H9 (cell line): Measurements from ENCODE around the gene DTNBP1. TPM values are rescaled to one million over a fixed set of nuclear protein-coding genes. Genes with fewer than 3 reads are reported as not detected.

ENCODE experiments used
- DNase-seq: peaks from one replicate; pipeline ENCODE4 v3.0.0-alpha.2; 2017
- H2AFZ ChIP-seq: one replicate; pipeline ENCODE4 v1.6.1; 2013; ENCODE audit warnings: mild to moderate bottlenecking, low read length, control low read depth, moderate library complexity
- H2AK5ac ChIP-seq: 2 replicates; pipeline ENCODE4 v1.6.1; 2013; ENCODE audit warnings: low read length, control low read depth, mixed read lengths; ENCODE audit not compliant: insufficient read length
- H2BK120ac ChIP-seq: one replicate; pipeline ENCODE4 v1.6.1; 2013; ENCODE audit warnings: low read depth, mild to moderate bottlenecking, low read length, control low read depth, inconsistent platforms; ENCODE audit not compliant: poor library complexity, severe bottlenecking
- H2BK12ac ChIP-seq: 2 replicates; pipeline ENCODE4 v1.6.1; 2013; ENCODE audit warnings: low read length, control low read depth, mixed read lengths, low read depth; ENCODE audit not compliant: insufficient read length
- H2BK15ac ChIP-seq: 2 replicates; pipeline ENCODE4 v1.6.1; 2013; ENCODE audit warnings: low read depth, low read length, control low read depth
- H2BK20ac ChIP-seq: one replicate; pipeline ENCODE4 v1.6.1; 2013; ENCODE audit warnings: low read depth, mild to moderate bottlenecking, low read length, control low read depth, inconsistent platforms; ENCODE audit not compliant: poor library complexity, severe bottlenecking
- H2BK5ac ChIP-seq: 2 replicates; pipeline ENCODE4 v1.6.1; 2013; ENCODE audit warnings: low read length, control low read depth, mixed read lengths; ENCODE audit not compliant: insufficient read length
- H3K14ac ChIP-seq: 2 replicates; pipeline ENCODE4 v1.6.1; 2013; ENCODE audit warnings: low read length, control low read depth; ENCODE audit not compliant: insufficient read depth
- H3K18ac ChIP-seq: 2 replicates; pipeline ENCODE4 v1.6.1; 2013; ENCODE audit warnings: low read depth, mild to moderate bottlenecking, mixed read lengths, low read length, control low read depth; ENCODE audit not compliant: insufficient read length
- H3K23ac ChIP-seq: 2 replicates; pipeline ENCODE4 v1.6.1; 2013; ENCODE audit warnings: low read length, control low read depth, mixed read lengths, low read depth; ENCODE audit not compliant: insufficient read length
- H3K23me2 ChIP-seq: 2 replicates; pipeline ENCODE4 v1.6.1; 2013; ENCODE audit warnings: low read depth, mild to moderate bottlenecking, mixed read lengths, low read length, control low read depth; ENCODE audit not compliant: insufficient read length, poor library complexity, severe bottlenecking
- H3K27ac ChIP-seq: 2 replicates; pipeline ENCODE4 v1.5.1; 2013; ENCODE audit warnings: low read length, control low read depth, mixed read lengths, low read depth; ENCODE audit not compliant: insufficient read length
- H3K27me3 ChIP-seq: 2 replicates; pipeline ENCODE4 v1.6.1; 2013; ENCODE audit warnings: low read length, control low read depth, inconsistent platforms; ENCODE audit not compliant: insufficient read depth
- H3K4ac ChIP-seq: 2 replicates; pipeline ENCODE4 v1.6.1; 2013; ENCODE audit warnings: low read depth, mild to moderate bottlenecking, control low read depth, inconsistent platforms, low read length, moderate library complexity
- H3K4me1 ChIP-seq: 2 replicates; pipeline ENCODE4 v1.6.1; 2013; ENCODE audit warnings: low read length, control low read depth, inconsistent platforms; ENCODE audit not compliant: insufficient read depth
- H3K4me2 ChIP-seq: 2 replicates; pipeline ENCODE4 v1.6.1; 2013; ENCODE audit warnings: low read length, control low read depth, mixed read lengths; ENCODE audit not compliant: insufficient read length, insufficient read depth
- H3K56ac ChIP-seq: 2 replicates; pipeline ENCODE4 v1.6.1; 2013; ENCODE audit warnings: low read depth, mild to moderate bottlenecking, mixed read lengths, low read length, control low read depth; ENCODE audit not compliant: insufficient read length
- H3K79me1 ChIP-seq: 2 replicates; pipeline ENCODE4 v1.6.1; 2013; ENCODE audit warnings: low read depth, mild to moderate bottlenecking, moderate library complexity, low read length, control low read depth, inconsistent platforms; ENCODE audit not compliant: insufficient read depth, poor library complexity, severe bottlenecking
- H3K79me2 ChIP-seq: 2 replicates; pipeline ENCODE4 v1.6.1; 2013; ENCODE audit warnings: low read length, control low read depth, inconsistent platforms; ENCODE audit not compliant: insufficient read depth
- H3K9ac ChIP-seq: 2 replicates; pipeline ENCODE4 v1.6.1; 2013; ENCODE audit warnings: low read length, control low read depth, mixed read lengths; ENCODE audit not compliant: insufficient read length; ENCODE audit errors: extremely low read depth
- H3K9me3 ChIP-seq: one replicate; pipeline ENCODE4 v1.6.1; 2013; ENCODE audit warnings: low read depth, low read length, inconsistent platforms; ENCODE audit not compliant: control insufficient read depth
- H3T11ph ChIP-seq: one replicate; pipeline ENCODE4 v1.6.1; 2013; ENCODE audit warnings: mild to moderate bottlenecking, low read length, control low read depth, inconsistent platforms
- H4K20me1 ChIP-seq: one replicate; pipeline ENCODE4 v1.6.1; 2013; ENCODE audit not compliant: control insufficient read depth, insufficient read length, insufficient read depth
- H4K5ac ChIP-seq: 2 replicates; pipeline ENCODE4 v1.6.1; 2013; ENCODE audit warnings: low read depth, mild to moderate bottlenecking, mixed read lengths, low read length, control low read depth; ENCODE audit not compliant: insufficient read length
- H4K8ac ChIP-seq: replicated peaks from 2 replicates; pipeline ENCODE4 v1.6.1; 2013; ENCODE audit warnings: low read length, control low read depth, mixed read lengths, low read depth; ENCODE audit not compliant: insufficient read length
- H4K91ac ChIP-seq: 2 replicates; pipeline ENCODE4 v1.6.1; 2013; ENCODE audit warnings: low read depth, mild to moderate bottlenecking, moderate library complexity, mixed read lengths, low read length, control low read depth; ENCODE audit not compliant: insufficient read length
- H3K27ac Mint-ChIP-seq, 3 experiments: 2 replicates in 2 of 3; 3 replicates in 1 of 3; pipeline ENCODE4 v1.8.0; 2020 to 2021; ENCODE audit warnings: mixed read lengths in 3 of 3, mild to moderate bottlenecking in 1 of 3, moderate library complexity in 1 of 3
- H3K27me3 Mint-ChIP-seq: 2 replicates; pipeline ENCODE4 v1.8.0; 2021; ENCODE audit warnings: low read depth, mild to moderate bottlenecking, moderate library complexity, mixed read lengths
- H3K36me3 Mint-ChIP-seq, 3 experiments: 2 replicates in 2 of 3; 3 replicates in 1 of 3; pipeline ENCODE4 v1.8.0; 2020 to 2021; ENCODE audit warnings: low read depth in 3 of 3, mixed read lengths in 3 of 3; ENCODE audit not compliant: insufficient read depth in 1 of 3
- H3K4me1 Mint-ChIP-seq, 2 experiments: 2 replicates each; pipeline ENCODE4 v1.8.0; 2020; ENCODE audit warnings: mixed read lengths in 2 of 2
- H3K4me3 Mint-ChIP-seq, 2 experiments: 2 replicates in 1 of 2; 3 replicates in 1 of 2; pipeline ENCODE4 v1.8.0; 2020 to 2021; ENCODE audit warnings: mild to moderate bottlenecking in 2 of 2, mixed read lengths in 2 of 2, moderate library complexity in 1 of 2
- H3K9me3 Mint-ChIP-seq, 2 experiments: 2 replicates in 1 of 2; 3 replicates in 1 of 2; pipeline ENCODE4 v1.8.0; 2020; ENCODE audit warnings: mild to moderate bottlenecking in 2 of 2, mixed read lengths in 2 of 2, moderate library complexity in 1 of 2
- WGBS: extraction: QIAGEN DNeasy Blood & Tissue Kit; methylation state at CpG from one replicate; pipeline ENCODE4 v1.1.7; 2013; ENCODE audit warnings: missing lambda C conversion rate, low lambda C conversion rate, mixed read lengths; ENCODE audit not compliant: insufficient read length; ENCODE audit errors: extremely low coverage; 5-methylcytosine and 5-hydroxymethylcytosine counted together
- total RNA-seq: library from RNA; stranded (reverse); gene quantifications from 2 replicates; pipeline ENCODE4 v1.2.1, GENCODE V29; 2021
- TF ChIP-seq, protein P1 (sequence below): fragments of 200-600 bp; sonication (generic); conservative IDR thresholded peaks from 3 replicates; pipeline ENCODE4 v1.8.0; 2021; ENCODE audit warnings: antibody characterized with exemption, mild to moderate bottlenecking

DTNBP1 gene
- total RNA-seq, 1 experiment from 2014 or later, result 12.9 TPM

DNA sequence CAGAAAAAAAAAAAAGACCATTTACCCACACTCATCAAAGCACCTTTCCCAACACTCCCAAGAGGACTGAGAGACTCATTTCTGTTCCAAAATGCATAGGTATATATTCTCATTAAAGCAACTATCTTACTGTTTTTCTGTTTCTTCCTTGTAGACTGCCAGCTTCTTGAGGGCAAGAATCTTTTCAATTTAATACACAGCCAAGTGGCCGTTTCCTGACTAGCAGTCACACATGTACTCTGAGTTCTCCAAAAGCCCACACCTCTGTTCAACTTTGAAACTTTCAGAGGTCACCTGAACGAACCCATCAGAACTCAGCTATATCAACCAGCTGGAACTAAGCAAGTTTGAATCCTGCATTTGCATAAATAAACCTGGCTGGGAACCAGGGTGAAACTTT lies 92.7 kb downstream of the DTNBP1 start:
- H4K8ac ChIP-seq, result no peak overlapping the region
- H4K5ac ChIP-seq, result no peak overlapping the region
- H2BK120ac ChIP-seq, result no peak overlapping the region
- no peaks in the 10 kb centered on the region for H3K79me2 ChIP-seq
- DNase-seq, result no peak
- H3K4me3 Mint-ChIP-seq, result no peak overlapping the region
- H4K91ac ChIP-seq, result no peak overlapping the region
- peaks cover 4% of the 10 kb centered on the region; the same call in 1 of the 2 replicates for H3K4me1 ChIP-seq
- no peak overlapping the region for H3T11ph ChIP-seq
- H2AFZ ChIP-seq, result no peak overlapping the region
- no peak overlapping the region for H3K27ac Mint-ChIP-seq
- H3K4me1 Mint-ChIP-seq, result peaks cover 28 to 44% of the 10 kb centered on the region in 2 experiments
- no peaks in the 10 kb centered on the region for H3K79me1 ChIP-seq
- H2BK20ac ChIP-seq, result no peak overlapping the region
- H3K14ac ChIP-seq, result no peak overlapping the region
- H2BK5ac ChIP-seq, result no peak overlapping the region
- H3K23me2 ChIP-seq, result no peaks in the 10 kb centered on the region
- H3K27me3 Mint-ChIP-seq, result no peaks in the 10 kb centered on the region
- H3K4ac ChIP-seq, result no peak overlapping the region
- no CpG with 5 or more reads among the region's 2 CpGs for WGBS
- no peaks in the 10 kb centered on the region for H4K20me1 ChIP-seq
- no peak overlapping the region for H3K4me2 ChIP-seq
- no peaks in the 10 kb centered on the region for H3K27me3 ChIP-seq
- H2BK12ac ChIP-seq, result no peak overlapping the region
- TF ChIP-seq, protein P1, sequence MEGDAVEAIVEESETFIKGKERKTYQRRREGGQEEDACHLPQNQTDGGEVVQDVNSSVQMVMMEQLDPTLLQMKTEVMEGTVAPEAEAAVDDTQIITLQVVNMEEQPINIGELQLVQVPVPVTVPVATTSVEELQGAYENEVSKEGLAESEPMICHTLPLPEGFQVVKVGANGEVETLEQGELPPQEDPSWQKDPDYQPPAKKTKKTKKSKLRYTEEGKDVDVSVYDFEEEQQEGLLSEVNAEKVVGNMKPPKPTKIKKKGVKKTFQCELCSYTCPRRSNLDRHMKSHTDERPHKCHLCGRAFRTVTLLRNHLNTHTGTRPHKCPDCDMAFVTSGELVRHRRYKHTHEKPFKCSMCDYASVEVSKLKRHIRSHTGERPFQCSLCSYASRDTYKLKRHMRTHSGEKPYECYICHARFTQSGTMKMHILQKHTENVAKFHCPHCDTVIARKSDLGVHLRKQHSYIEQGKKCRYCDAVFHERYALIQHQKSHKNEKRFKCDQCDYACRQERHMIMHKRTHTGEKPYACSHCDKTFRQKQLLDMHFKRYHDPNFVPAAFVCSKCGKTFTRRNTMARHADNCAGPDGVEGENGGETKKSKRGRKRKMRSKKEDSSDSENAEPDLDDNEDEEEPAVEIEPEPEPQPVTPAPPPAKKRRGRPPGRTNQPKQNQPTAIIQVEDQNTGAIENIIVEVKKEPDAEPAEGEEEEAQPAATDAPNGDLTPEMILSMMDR, result no peak
- no peak overlapping the region for H2BK15ac ChIP-seq
- H3K9ac ChIP-seq, result no peak overlapping the region
- H3K56ac ChIP-seq, result no peak overlapping the region
- no peak overlapping the region for H3K18ac ChIP-seq
- no peak overlapping the region for H2AK5ac ChIP-seq
- peaks cover 0 to 9% of the 10 kb centered on the region in 2 experiments; a peak in 2 of 5 replicates for H3K9me3 Mint-ChIP-seq
- no peak overlapping the region for H3K27ac ChIP-seq
- no peak overlapping the region for H3K23ac ChIP-seq
- peaks cover 0 to 11% (median 4%) of the 10 kb centered on the region in 3 experiments; a peak in 2 of 7 replicates for H3K36me3 Mint-ChIP-seq
- no peaks in the 10 kb centered on the region for H3K9me3 ChIP-seq
